Cardiac fibroblast (primary cell): ENCODE measurements around the gene PIH1D2.
A peak's percentile ranks its signal among the peaks of the same experiment; 100 is the strongest.

Experiments used
- DNase-seq, 2 donors: peaks; one replicate each; pipeline versions ENCODE4 v3.0.0 to v3.0.0-alpha.2; 2010; ENCODE audit warnings: low read depth in 2 of 2
- H3K4me3 ChIP-seq, 2 donors: replicated peaks in 1 of 2; 1 replicate in 1 of 2; 2 replicates in 1 of 2; pipeline ENCODE4 v1.5.1; 2011; ENCODE audit warnings: low read depth in 2 of 2, low read length in 2 of 2, mild to moderate bottlenecking in 2 of 2, moderate library complexity in 1 of 2
- TF ChIP-seq, protein P1 (sequence below): IDR thresholded peaks from one replicate; pipeline ENCODE4 v1.5.1; 2011; ENCODE audit warnings: low read depth, mild to moderate bottlenecking, low read length, inconsistent platforms

The PIH1D2 gene

DNA sequence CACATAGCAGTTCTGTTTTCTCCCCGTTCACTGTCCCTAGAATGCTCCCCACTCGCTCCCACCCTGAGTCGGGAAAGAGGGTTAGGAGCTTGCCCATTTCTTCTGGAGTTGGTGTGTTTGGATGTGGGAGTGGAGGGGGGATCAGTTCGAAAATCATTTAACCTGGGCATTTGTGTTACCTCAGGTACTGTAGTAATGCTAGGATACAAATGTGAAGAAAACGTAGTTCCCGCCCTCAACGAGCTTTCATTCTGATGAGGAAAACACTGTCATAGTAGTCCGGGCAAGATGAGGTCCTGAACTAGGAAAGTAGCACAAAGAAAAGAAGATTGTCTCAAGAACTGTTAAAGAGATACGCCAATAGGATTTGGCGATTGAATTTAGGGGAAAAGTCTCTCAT lies 13.4 kb upstream of the PIH1D2 start:
- DNase-seq, result no peak
- H3K4me3 ChIP-seq, result peak overlapping the region; percentile 80 to 95
- TF ChIP-seq, protein P1, sequence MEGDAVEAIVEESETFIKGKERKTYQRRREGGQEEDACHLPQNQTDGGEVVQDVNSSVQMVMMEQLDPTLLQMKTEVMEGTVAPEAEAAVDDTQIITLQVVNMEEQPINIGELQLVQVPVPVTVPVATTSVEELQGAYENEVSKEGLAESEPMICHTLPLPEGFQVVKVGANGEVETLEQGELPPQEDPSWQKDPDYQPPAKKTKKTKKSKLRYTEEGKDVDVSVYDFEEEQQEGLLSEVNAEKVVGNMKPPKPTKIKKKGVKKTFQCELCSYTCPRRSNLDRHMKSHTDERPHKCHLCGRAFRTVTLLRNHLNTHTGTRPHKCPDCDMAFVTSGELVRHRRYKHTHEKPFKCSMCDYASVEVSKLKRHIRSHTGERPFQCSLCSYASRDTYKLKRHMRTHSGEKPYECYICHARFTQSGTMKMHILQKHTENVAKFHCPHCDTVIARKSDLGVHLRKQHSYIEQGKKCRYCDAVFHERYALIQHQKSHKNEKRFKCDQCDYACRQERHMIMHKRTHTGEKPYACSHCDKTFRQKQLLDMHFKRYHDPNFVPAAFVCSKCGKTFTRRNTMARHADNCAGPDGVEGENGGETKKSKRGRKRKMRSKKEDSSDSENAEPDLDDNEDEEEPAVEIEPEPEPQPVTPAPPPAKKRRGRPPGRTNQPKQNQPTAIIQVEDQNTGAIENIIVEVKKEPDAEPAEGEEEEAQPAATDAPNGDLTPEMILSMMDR, result no peak

DNA sequence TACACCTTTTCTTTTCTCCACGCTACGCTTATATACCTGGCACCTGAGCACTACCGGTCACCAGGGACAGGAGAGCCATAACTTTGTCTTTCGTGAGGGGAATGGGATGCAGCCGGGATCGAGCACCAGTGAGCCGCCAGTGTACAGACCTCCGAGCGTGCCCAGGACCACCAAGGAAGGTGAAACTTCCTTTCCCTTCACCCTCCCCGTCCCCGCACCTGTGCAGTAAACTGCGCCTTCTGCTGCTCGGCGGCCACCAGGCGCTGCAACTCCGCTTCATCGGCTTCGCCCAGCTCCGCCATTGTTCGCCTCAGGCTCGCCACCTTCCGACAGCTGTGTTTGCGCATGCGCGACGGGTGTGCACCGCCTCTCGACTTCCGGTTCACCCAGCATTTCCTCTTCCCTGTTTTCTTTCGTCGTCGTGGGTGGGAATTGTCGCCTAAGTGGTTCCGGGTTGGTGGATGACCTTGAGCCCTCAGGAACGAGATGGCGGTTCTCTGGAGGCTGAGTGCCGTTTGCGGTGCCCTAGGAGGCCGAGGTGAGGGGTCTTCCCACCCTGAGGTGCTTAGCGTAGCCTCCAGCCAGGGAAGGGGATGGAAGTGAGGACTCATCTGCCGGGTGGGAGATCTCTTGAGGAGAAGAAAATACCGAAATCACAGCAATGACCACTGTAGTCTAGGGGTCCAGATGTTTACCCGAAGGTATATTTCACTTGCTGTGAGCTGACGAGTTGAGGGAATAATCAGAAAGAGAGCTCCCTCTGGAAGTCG lies 12.8 kb upstream of the PIH1D2 start, which contains the start of the genes SDHD and TIMM8B:
Gene SDHD (plus strand): TSS at position 452 of the 770 bp plus-strand sequence. CDS start 35 bp downstream, at position 487.
Gene TIMM8B (minus strand): TSS at position 335 of the 770 bp plus-strand sequence. CDS start 33 bp downstream, at position 302.
- peak within 1 kb of the TSS; percentile 80 to 95 for H3K4me3 ChIP-seq
- DNase-seq, result peak; percentile 98
- TF ChIP-seq, protein P1, result peak; percentile 48

GRCh38 chr11:112085822-112086421 lies 12.1 kb upstream of the PIH1D2 start:
- H3K4me3 ChIP-seq, result peak overlapping the region; percentile 80 to 95
- DNase-seq, result peak; percentile 32 to 46
- TF ChIP-seq, protein P1, result no peak

GRCh38 chr11:112082729-112083128 lies 8.9 kb upstream of the PIH1D2 start:
- H3K4me3 ChIP-seq, result no peak overlapping the region
- TF ChIP-seq, protein P1, result no peak
- peak; percentile 18 to 71 for DNase-seq

- no peak overlapping the region for H3K4me3 ChIP-seq
- TF ChIP-seq, protein P1, result no peak
- no peak for DNase-seq
Measured at GRCh38 chr11:112062923-112063322, 10.9 kb downstream of the PIH1D2 start.

DNA sequence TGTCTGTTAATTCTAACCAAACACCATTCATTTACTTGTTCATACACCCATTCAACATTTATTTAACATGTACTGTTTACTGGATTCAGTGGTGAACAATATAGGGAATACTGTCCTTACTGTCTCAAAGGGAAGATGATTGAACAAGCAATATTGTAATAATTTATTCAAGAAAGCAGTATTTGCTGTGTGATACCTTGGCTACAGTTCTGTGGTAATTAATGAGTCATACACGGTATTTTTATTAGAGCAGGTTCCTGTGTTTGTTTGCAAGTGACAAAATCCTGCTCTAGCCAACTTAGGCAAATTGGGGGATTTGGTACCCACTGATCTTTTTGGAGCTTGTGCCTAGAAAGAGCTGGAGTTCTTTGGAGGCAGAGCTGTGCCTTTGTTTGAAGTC lies 15.7 kb downstream of the PIH1D2 start:
- no peak for DNase-seq
- no peak overlapping the region for H3K4me3 ChIP-seq
- TF ChIP-seq, protein P1, result no peak
